GM23338 (cell line): Measurements from ENCODE around the gene LMO1. TPM values are rescaled to one million over a fixed set of nuclear protein-coding genes. Genes with fewer than 3 reads are reported as not detected.

Source experiments
- ATAC-seq: fragments of 200-7000 bp; cut with Tn5 transposase; 3 replicates; pipeline ENCODE4 v1.9.1; 2020
- DNase-seq: peaks from one replicate; pipeline ENCODE4 v3.0.0-alpha.2; 2015; ENCODE audit warnings: low spot score
- H2AFZ ChIP-seq: fragments of 200-600 bp; sonication (generic); 2 replicates; pipeline ENCODE4 v1.8.0; 2016; ENCODE audit warnings: antibody characterized with exemption, mild to moderate bottlenecking, moderate library complexity
- H3F3A ChIP-seq: fragments of 200-600 bp; sonication (generic); replicated peaks from 2 replicates; pipeline ENCODE4 v1.8.0; 2017; ENCODE audit warnings: antibody characterized with exemption, mixed run types, low read depth
- H3K27ac ChIP-seq: fragments of 200-600 bp; sonication (generic); 2 replicates; pipeline ENCODE4 v1.6.1; 2016; ENCODE audit warnings: low read depth
- H3K27me3 ChIP-seq: fragments of 200-600 bp; sonication (generic); 2 replicates; pipeline ENCODE4 v1.8.0; 2016; ENCODE audit warnings: mild to moderate bottlenecking, mixed run types, moderate library complexity; ENCODE audit not compliant: insufficient read depth
- H3K36me3 ChIP-seq: fragments of 200-600 bp; sonication (generic); 2 replicates; pipeline ENCODE4 v1.8.0; 2016; ENCODE audit warnings: mild to moderate bottlenecking; ENCODE audit not compliant: insufficient read depth
- H3K4me1 ChIP-seq: fragments of 200-600 bp; sonication (generic); 2 replicates; pipeline ENCODE4 v1.8.0; 2016; ENCODE audit warnings: mild to moderate bottlenecking, moderate library complexity; ENCODE audit not compliant: insufficient read depth
- H3K4me2 ChIP-seq: fragments of 200-600 bp; sonication (generic); 2 replicates; pipeline ENCODE4 v1.7.1; 2017; ENCODE audit warnings: mixed run types
- H3K4me3 ChIP-seq: fragments of 200-600 bp; sonication (generic); 2 replicates; pipeline ENCODE4 v1.6.1; 2016; ENCODE audit warnings: mixed run types
- H3K79me2 ChIP-seq: fragments of 200-600 bp; sonication (generic); replicated peaks from 2 replicates; pipeline ENCODE4 v1.8.0; 2017; ENCODE audit warnings: mild to moderate bottlenecking; ENCODE audit not compliant: insufficient read depth
- H3K9me2 ChIP-seq: fragments of 200-600 bp; sonication (generic); 2 replicates; pipeline ENCODE4 v1.8.0; 2017; ENCODE audit not compliant: insufficient read depth
- H4K20me1 ChIP-seq: fragments of 200-600 bp; sonication (generic); replicated peaks from 2 replicates; pipeline ENCODE4 v1.8.0; 2017; ENCODE audit warnings: mild to moderate bottlenecking; ENCODE audit not compliant: insufficient read depth
- H3K27ac Mint-ChIP-seq: 2 replicates; pipeline ENCODE4 v1.8.0; 2020; ENCODE audit warnings: inconsistent platforms, mild to moderate bottlenecking, moderate library complexity, mixed read lengths
- H3K27me3 Mint-ChIP-seq: 3 replicates; pipeline ENCODE4 v1.8.0; 2022; ENCODE audit warnings: low read depth, mild to moderate bottlenecking, moderate library complexity, mixed read lengths, inconsistent platforms; ENCODE audit not compliant: insufficient read depth, poor library complexity
- H3K36me3 Mint-ChIP-seq: 3 replicates; pipeline ENCODE4 v1.8.0; 2021; ENCODE audit warnings: low read depth, mild to moderate bottlenecking, inconsistent platforms, moderate library complexity, mixed read lengths
- H3K4me1 Mint-ChIP-seq: 3 replicates; pipeline ENCODE4 v1.8.0; 2020; ENCODE audit warnings: mild to moderate bottlenecking, inconsistent platforms, mixed read lengths
- H3K4me3 Mint-ChIP-seq: 3 replicates; pipeline ENCODE4 v1.8.0; 2021; ENCODE audit warnings: moderate library complexity, mild to moderate bottlenecking, inconsistent platforms, mixed read lengths
- H3K9me3 Mint-ChIP-seq: 3 replicates; pipeline ENCODE4 v1.8.0; 2020; ENCODE audit warnings: moderate library complexity, mild to moderate bottlenecking, inconsistent platforms, mixed read lengths
- CREB1 ChIP-seq: fragments of 250-450 bp; sonication (Bioruptor Pico); IDR thresholded peaks from 2 replicates; pipeline ENCODE4 v1.5.0; 2020; ENCODE audit warnings: low read depth, mild to moderate bottlenecking, moderate library complexity
- CTCF ChIP-seq, 2 experiments: fragments of 200-600 bp in 1 of 2; sonication (generic) in 1 of 2; conservative IDR thresholded peaks; 2 replicates each; pipeline versions ENCODE4 v1.5.1 to v1.6.1; 2016 to 2017; ENCODE audit warnings: antibody characterized with exemption in 2 of 2, low read depth in 2 of 2, mild to moderate bottlenecking in 2 of 2, moderate library complexity in 1 of 2
- EZH2 ChIP-seq: fragments of 200-600 bp; sonication (generic); IDR thresholded peaks from one replicate; pipeline ENCODE4 v1.8.0; 2017; ENCODE audit warnings: antibody characterized with exemption, mild to moderate bottlenecking, low read depth; ENCODE audit not compliant: unreplicated experiment
- EZH2phosphoT487 ChIP-seq: fragments of 200-600 bp; sonication (generic); IDR thresholded peaks from one replicate; pipeline ENCODE4 v1.8.1; 2018; ENCODE audit warnings: antibody characterized with exemption; ENCODE audit not compliant: unreplicated experiment
- JUNB ChIP-seq: IDR thresholded peaks from one replicate; pipeline ENCODE4 v1.6.1; 2016; ENCODE audit warnings: antibody characterized with exemption; ENCODE audit not compliant: unreplicated experiment
- NANOG ChIP-seq: IDR thresholded peaks from 2 replicates; pipeline ENCODE4 v1.6.1; 2016; ENCODE audit warnings: antibody characterized with exemption, borderline replicate concordance
- POLR2AphosphoS5 ChIP-seq: IDR thresholded peaks from 2 replicates; pipeline ENCODE4 v1.6.1; 2016; ENCODE audit warnings: antibody characterized with exemption, low read depth
- STAT1 ChIP-seq: IDR thresholded peaks from one replicate; pipeline ENCODE4 v1.6.1; 2016; ENCODE audit warnings: antibody characterized with exemption; ENCODE audit not compliant: unreplicated experiment
- ZNF114 ChIP-seq: fragments of 250-450 bp; sonication (Bioruptor Pico); IDR thresholded peaks from 2 replicates; pipeline ENCODE4 v1.5.0; 2020; ENCODE audit warnings: mild to moderate bottlenecking, moderate library complexity
- ZNF331 ChIP-seq: fragments of 250-450 bp; sonication (Bioruptor Pico); IDR thresholded peaks from 2 replicates; pipeline ENCODE4 v1.5.0; 2020; ENCODE audit warnings: low read depth, mild to moderate bottlenecking, moderate library complexity
- polyA plus RNA-seq: library from polyadenylated mRNA; unstranded; fragments of >200 nt; fragmentation: Nextera tagmentation; extraction: Ambion mirVana; gene quantifications from 2 replicates; pipeline ENCODE4 v1.2.1, GENCODE V29; 2016
- total RNA-seq: library from RNA; depleted of rRNA; stranded (reverse); fragments of >200 nt; shearing (Covaris generic); gene quantifications from 2 replicates; pipeline ENCODE4 v1.2.3, GENCODE V29; 2014
- TF ChIP-seq, protein P1 (sequence below): IDR thresholded peaks from 2 replicates; pipeline ENCODE4 v1.6.1; 2016; ENCODE audit warnings: antibody characterized with exemption
- TF ChIP-seq, protein P2 (sequence below): fragments of 250-450 bp; sonication (Bioruptor Pico); IDR thresholded peaks from 2 replicates; pipeline ENCODE4 v1.5.0; 2020; ENCODE audit warnings: mild to moderate bottlenecking, moderate library complexity
- TF ChIP-seq, protein P3 (sequence below): IDR thresholded peaks from one replicate; pipeline ENCODE4 v1.6.1; 2018; ENCODE audit warnings: antibody characterized with exemption; ENCODE audit not compliant: unreplicated experiment

Gene LMO1
- total and polyA plus RNA-seq, 2 experiments from 2014 or later, result 0.40 TPM; not detected in 1

DNA sequence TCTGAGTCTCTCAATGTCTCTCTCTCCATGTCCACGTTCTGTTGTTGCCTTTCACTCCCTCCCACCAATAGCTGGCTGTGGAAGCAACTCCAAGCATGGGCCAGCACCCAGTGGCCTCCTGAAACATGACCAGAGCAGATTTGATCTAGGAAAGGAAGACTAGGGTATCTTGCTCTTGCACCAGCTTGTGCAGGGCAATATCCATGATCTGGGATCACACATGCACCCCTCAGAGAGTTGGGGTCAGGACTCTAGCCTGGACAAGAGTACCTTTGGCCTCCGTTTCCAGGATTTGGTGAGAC lies 60.3 kb downstream of the LMO1 start:
- TF ChIP-seq NANOG (no peak), ZNF331 (CRISPR knock-in tag) (no peak), POLR2AphosphoS5 (no peak), CTCF (conservative IDR thresholded peaks at IDR 0.05; ENCODE audit: low read depth in 2 of 2) (no peak), ZNF114 (CRISPR knock-in tag) (no peak), JUNB (no peak), EZH2phosphoT487 (no peak), STAT1 (no peak), CREB1 (CRISPR knock-in tag) (no peak), EZH2 (no peak)
- TF ChIP-seq, protein P1, sequence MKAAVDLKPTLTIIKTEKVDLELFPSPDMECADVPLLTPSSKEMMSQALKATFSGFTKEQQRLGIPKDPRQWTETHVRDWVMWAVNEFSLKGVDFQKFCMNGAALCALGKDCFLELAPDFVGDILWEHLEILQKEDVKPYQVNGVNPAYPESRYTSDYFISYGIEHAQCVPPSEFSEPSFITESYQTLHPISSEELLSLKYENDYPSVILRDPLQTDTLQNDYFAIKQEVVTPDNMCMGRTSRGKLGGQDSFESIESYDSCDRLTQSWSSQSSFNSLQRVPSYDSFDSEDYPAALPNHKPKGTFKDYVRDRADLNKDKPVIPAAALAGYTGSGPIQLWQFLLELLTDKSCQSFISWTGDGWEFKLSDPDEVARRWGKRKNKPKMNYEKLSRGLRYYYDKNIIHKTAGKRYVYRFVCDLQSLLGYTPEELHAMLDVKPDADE, result no peak
- TF ChIP-seq, protein P2, sequence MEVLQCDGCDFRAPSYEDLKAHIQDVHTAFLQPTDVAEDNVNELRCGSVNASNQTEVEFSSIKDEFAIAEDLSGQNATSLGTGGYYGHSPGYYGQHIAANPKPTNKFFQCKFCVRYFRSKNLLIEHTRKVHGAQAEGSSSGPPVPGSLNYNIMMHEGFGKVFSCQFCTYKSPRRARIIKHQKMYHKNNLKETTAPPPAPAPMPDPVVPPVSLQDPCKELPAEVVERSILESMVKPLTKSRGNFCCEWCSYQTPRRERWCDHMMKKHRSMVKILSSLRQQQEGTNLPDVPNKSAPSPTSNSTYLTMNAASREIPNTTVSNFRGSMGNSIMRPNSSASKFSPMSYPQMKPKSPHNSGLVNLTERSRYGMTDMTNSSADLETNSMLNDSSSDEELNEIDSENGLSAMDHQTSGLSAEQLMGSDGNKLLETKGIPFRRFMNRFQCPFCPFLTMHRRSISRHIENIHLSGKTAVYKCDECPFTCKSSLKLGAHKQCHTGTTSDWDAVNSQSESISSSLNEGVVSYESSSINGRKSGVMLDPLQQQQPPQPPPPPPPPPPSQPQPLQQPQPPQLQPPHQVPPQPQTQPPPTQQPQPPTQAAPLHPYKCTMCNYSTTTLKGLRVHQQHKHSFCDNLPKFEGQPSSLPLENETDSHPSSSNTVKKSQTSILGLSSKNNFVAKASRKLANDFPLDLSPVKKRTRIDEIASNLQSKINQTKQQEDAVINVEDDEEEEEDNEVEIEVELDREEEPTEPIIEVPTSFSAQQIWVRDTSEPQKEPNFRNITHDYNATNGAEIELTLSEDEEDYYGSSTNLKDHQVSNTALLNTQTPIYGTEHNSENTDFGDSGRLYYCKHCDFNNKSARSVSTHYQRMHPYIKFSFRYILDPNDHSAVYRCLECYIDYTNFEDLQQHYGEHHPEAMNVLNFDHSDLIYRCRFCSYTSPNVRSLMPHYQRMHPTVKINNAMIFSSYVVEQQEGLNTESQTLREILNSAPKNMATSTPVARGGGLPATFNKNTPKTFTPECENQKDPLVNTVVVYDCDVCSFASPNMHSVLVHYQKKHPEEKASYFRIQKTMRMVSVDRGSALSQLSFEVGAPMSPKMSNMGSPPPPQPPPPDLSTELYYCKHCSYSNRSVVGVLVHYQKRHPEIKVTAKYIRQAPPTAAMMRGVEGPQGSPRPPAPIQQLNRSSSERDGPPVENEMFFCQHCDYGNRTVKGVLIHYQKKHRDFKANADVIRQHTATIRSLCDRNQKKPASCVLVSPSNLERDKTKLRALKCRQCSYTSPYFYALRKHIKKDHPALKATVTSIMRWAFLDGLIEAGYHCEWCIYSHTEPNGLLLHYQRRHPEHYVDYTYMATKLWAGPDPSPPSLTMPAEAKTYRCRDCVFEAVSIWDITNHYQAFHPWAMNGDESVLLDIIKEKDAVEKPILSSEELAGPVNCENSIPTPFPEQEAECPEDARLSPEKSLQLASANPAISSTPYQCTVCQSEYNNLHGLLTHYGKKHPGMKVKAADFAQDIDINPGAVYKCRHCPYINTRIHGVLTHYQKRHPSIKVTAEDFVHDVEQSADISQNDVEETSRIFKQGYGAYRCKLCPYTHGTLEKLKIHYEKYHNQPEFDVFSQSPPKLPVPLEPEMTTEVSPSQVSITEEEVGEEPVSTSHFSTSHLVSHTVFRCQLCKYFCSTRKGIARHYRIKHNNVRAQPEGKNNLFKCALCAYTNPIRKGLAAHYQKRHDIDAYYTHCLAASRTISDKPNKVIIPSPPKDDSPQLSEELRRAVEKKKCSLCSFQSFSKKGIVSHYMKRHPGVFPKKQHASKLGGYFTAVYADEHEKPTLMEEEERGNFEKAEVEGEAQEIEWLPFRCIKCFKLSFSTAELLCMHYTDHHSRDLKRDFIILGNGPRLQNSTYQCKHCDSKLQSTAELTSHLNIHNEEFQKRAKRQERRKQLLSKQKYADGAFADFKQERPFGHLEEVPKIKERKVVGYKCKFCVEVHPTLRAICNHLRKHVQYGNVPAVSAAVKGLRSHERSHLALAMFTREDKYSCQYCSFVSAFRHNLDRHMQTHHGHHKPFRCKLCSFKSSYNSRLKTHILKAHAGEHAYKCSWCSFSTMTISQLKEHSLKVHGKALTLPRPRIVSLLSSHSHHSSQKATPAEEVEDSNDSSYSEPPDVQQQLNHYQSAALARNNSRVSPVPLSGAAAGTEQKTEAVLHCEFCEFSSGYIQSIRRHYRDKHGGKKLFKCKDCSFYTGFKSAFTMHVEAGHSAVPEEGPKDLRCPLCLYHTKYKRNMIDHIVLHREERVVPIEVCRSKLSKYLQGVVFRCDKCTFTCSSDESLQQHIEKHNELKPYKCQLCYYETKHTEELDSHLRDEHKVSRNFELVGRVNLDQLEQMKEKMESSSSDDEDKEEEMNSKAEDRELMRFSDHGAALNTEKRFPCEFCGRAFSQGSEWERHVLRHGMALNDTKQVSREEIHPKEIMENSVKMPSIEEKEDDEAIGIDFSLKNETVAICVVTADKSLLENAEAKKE, result no peak
- TF ChIP-seq, protein P3, sequence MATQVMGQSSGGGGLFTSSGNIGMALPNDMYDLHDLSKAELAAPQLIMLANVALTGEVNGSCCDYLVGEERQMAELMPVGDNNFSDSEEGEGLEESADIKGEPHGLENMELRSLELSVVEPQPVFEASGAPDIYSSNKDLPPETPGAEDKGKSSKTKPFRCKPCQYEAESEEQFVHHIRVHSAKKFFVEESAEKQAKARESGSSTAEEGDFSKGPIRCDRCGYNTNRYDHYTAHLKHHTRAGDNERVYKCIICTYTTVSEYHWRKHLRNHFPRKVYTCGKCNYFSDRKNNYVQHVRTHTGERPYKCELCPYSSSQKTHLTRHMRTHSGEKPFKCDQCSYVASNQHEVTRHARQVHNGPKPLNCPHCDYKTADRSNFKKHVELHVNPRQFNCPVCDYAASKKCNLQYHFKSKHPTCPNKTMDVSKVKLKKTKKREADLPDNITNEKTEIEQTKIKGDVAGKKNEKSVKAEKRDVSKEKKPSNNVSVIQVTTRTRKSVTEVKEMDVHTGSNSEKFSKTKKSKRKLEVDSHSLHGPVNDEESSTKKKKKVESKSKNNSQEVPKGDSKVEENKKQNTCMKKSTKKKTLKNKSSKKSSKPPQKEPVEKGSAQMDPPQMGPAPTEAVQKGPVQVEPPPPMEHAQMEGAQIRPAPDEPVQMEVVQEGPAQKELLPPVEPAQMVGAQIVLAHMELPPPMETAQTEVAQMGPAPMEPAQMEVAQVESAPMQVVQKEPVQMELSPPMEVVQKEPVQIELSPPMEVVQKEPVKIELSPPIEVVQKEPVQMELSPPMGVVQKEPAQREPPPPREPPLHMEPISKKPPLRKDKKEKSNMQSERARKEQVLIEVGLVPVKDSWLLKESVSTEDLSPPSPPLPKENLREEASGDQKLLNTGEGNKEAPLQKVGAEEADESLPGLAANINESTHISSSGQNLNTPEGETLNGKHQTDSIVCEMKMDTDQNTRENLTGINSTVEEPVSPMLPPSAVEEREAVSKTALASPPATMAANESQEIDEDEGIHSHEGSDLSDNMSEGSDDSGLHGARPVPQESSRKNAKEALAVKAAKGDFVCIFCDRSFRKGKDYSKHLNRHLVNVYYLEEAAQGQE, result no peak
- Mint-ChIP-seq H3K4me1 (peaks cover 18% of the 10 kb centered on the region), H3K36me3 (no peaks in the 10 kb centered on the region), H3K9me3 (no peaks in the 10 kb centered on the region), H3K27me3 (peaks cover 7% of the 10 kb centered on the region), H3K4me3 (no peak overlapping the region), H3K27ac (no peak overlapping the region)
- H3K27me3 ChIP-seq, result no peaks in the 10 kb centered on the region
- H3F3A ChIP-seq, result no peaks in the 10 kb centered on the region
- no peaks in the 10 kb centered on the region for H3K36me3 ChIP-seq
- H3K4me1 ChIP-seq, result no peaks in the 10 kb centered on the region
- no peaks in the 10 kb centered on the region for H3K79me2 ChIP-seq
- no peaks in the 10 kb centered on the region for H4K20me1 ChIP-seq
- H3K4me2 ChIP-seq, result no peak overlapping the region
- no peak for DNase-seq
- H2AFZ ChIP-seq, result no peak overlapping the region
- H3K27ac ChIP-seq, result no peak overlapping the region
- no peak for ATAC-seq
- no peak overlapping the region for H3K4me3 ChIP-seq
- peaks cover 6% of the 10 kb centered on the region; the same call in 1 of the 2 replicates for H3K9me2 ChIP-seq
